Spleen (tissue), 7 donors: ENCODE data around the gene ISCA2.

Experiments used
- POLR2A ChIP-seq, 3 donors: fragments of 450-650 bp; IDR thresholded peaks; one replicate each; pipeline ENCODE4 v1.5.1; 2017; ENCODE audit warnings: antibody characterized with exemption in 3 of 3, mild to moderate bottlenecking in 1 of 3
- POLR2AphosphoS5 ChIP-seq, 3 donors: sonication (generic); formaldehyde crosslinking; IDR thresholded peaks; one replicate each; pipeline ENCODE4 v1.5.1; 2017; ENCODE audit warnings: antibody characterized with exemption in 3 of 3
- TF ChIP-seq, protein P1 (sequence below), 11 experiments: fragments of 200-600 bp in 7 of 11; fragments of 450-650 bp in 4 of 11; sonication (generic) in 4 of 11; IDR thresholded peaks in 8 of 11; conservative IDR thresholded peaks in 3 of 11; 1 replicate in 7 of 11; 2 replicates in 4 of 11; pipeline versions ENCODE4 v1.4.0 to v1.8.0; 2016 to 2021; ENCODE audit warnings: antibody characterized with exemption in 11 of 11, inconsistent platforms in 4 of 11, mild to moderate bottlenecking in 1 of 11
- donor health status: DM: no; HTN: no; CAD: no; lungs with moderate emphysema.
- donor health status: DM: no; HTN: no; CAD: no.
- donor health status: DM: no; HTN: no; CAD: no.

- TF ChIP-seq, protein P1, sequence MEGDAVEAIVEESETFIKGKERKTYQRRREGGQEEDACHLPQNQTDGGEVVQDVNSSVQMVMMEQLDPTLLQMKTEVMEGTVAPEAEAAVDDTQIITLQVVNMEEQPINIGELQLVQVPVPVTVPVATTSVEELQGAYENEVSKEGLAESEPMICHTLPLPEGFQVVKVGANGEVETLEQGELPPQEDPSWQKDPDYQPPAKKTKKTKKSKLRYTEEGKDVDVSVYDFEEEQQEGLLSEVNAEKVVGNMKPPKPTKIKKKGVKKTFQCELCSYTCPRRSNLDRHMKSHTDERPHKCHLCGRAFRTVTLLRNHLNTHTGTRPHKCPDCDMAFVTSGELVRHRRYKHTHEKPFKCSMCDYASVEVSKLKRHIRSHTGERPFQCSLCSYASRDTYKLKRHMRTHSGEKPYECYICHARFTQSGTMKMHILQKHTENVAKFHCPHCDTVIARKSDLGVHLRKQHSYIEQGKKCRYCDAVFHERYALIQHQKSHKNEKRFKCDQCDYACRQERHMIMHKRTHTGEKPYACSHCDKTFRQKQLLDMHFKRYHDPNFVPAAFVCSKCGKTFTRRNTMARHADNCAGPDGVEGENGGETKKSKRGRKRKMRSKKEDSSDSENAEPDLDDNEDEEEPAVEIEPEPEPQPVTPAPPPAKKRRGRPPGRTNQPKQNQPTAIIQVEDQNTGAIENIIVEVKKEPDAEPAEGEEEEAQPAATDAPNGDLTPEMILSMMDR (IDR thresholded peaks at IDR 0.05 in 8 of 11, conservative IDR thresholded peaks at IDR 0.05 in 3 of 11), result no peak
- TF ChIP-seq POLR2A (IDR thresholded peaks at IDR 0.05) (no peak), POLR2AphosphoS5 (IDR thresholded peaks at IDR 0.05) (no peak)
These were observed 48.6 kb downstream of the ISCA2 start for GRCh38 chr14:74542056-74542685.
